Stimulated activated CD8-positive, alpha-beta memory T cell treated with anti-CD3 and anti-CD28 coated beads, Interleukin-15, amount 100 ng/mL, for 4 hours (primary cell): ENCODE results near the gene ATR.
"Not testable (repeated sequence)": the region's sequence is repeated elsewhere in the genome, so short reads cannot be mapped to it uniquely, and the experiment has no call there.

Source experiments
- DNase-seq, 2 donors: peaks; one replicate each; pipeline ENCODE4 v3.0.0-alpha.2; 2020; ENCODE audit warnings: low read depth in 2 of 2

Gene ATR

DNA sequence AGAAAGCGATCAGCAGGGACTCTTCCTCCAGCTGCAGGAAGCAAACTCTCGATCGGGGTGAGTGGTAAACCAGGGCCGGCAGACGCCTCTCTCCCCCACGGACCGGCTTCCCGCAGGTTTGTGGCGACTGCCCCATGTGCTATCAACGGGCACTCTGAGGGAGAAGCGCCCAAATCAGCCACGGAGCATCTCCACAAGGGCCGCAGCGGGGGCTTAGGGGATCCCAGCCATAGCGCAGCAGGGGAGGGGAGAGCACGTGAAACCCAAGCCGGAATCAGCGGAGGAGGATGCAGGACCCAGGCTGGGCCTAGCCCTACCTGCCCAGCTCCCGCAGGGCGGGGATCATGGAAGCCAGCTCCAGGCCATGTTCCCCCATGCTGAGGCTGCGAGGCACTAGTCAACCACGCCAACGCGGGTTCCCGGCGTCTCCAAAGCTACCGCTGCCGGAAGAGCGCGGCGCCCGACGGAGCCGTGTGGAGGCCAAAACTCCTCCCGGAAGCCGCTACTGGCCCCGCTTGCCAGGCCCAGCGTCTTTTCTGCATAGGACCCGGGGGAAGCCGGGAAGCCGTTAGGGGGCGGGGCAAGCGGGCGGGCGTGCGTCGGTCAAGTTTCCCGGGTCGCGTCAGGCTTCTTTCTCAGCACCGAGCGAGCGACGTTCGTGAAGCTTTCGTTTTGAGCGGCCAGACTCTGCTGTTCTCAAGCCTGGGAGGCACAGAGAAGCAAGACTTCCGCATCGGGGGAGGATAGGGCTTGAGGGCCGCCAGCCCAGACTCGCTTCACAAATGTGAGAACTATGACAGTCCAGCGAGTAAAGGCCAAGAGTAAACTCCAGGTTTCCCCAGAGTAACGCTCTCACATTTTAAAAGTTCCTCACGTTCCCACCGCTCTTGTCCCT, at the start of gene ATR:
TSS of gene ATR (minus strand) at position 405 of the 895 bp plus-strand sequence. CDS start at position 376, 29 bp downstream.
- DNase-seq: peak; percentile 90 to 92

DNA sequence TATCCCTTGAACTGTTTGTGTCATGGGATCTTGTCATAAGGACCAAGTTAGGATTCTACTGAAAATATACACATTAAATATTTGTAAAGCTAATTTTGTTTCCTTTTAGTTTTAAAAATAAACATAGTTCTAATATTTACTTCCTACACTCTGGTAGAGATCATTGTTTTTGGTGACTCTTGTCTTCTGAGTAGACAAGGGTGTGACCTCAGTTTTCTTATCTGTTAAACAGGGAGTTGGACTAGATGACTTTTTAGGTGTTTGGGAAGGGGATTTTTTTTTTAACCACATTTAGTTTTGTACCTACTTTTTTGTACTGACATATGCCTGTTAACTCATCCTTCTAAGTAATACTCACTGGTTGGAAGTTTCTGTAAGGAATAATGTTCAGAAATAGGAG, 48.4 kb upstream of the ATR start:
- no peak for DNase-seq

DNA sequence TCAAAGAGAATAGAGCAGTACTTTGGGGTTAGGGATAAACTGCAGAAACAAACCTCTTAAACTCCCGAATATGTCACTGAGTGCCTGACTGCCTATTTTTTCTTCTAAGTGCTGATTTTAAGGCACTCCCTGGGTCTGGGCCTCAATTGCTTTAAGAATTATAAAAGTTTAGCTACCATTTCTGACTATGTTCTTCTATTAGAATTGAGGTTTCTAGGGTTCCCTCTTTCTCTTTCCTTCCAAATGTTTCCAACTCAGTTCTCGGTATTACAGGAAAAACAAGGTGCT, 46.6 kb upstream of the ATR start:
- DNase-seq: no peak

DNA sequence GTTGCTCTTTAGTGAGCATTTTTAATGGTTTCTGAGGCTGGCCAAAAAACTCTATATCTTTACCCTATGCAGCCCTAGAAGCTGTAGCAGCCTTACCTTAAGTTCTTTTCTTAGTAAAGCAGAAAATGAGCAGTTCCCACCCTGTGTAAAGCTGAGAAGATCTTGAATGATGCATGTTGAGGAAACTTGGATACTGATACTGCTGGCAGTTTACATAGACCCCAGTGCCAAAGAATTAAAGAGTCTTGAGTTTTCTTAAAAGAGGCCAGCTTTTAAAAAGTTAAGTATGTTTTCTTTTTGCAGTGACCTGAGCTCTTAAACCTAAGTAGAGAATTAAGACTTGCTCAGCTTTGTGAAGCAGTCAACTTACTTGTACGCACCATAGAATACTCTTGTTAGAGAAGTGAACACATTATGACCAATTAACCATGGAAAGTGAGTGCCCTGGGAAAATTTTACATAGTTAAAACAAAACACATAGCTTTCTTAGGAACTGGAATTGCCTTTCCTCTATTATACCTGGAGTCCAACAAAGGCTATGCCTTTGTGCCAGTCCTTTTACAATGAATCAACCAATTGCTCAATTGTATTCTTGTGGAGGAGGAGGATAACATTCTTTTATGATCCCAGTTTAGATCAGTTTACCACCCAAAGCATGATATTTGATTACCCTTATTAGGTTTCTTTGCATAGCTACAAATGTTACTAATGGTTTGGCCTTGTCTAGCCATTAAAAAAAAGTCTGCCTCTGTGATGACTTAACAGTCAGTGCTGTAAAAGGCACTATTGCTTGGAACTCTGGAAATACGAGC, 46.0 kb upstream of the ATR start:
- no peak for DNase-seq

DNA sequence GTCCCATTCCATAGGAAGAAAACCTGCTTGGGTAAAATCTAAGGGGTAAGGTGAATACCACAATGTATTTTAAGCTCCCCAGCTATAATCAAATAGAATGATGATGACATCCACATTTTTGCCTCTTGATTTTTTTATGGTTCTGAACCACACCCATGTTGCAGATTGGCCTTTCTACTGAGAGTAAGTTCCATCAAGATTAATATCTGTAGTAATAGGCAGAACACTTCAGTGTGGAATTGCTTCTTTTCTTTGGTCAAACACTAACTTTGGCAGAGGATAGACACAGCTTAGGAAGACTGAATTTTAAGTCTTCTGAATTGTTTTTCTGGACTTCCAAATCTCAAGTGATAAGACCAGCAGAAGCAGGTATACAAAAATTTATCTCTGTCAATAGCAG, 44.7 kb upstream of the ATR start:
- DNase-seq: no peak

DNA sequence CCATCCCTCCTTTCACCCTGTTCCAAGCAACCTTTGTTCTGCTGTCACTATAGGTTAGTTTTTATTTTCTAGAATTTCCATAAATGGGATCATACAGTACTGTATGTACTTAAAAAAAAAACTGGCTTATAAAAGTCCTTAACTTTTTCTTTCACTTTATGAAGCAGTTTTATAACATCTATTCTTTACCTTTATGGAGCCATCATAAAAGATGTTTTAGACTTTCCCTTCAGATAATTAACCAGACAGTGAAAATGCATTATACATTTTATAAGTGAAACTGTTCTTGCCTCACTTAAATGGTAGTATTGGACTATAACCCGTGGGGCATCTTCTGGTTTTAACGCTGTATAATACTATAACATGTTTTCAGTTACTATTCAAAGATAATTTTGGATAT, 43.9 kb upstream of the ATR start:
- DNase-seq: no peak

DNA sequence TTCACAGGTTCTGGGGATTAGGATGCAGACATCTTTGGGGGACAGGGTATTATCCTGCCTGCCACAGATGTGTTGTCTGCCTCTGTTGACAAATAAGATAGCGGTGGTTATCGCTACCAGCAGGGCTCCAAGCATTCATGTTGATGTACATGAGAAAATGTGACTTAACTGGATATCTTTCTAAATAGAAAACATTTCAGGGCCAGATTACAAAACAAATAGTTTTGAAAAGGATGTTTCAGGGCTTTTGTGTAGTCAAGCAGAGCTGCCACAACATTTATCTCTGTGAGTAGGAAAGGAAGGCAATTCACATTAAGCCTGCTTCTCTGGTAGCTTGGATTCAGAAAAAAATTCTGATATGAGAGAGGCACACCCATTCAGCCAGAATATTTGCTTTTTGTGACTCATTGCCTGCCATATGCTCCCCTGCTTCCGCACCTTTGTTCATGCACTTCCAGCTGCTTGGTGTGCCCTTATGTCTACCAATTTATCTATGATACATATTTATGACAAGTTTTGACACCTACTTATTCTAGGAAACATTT, 40.5 kb upstream of the ATR start:
- no peak for DNase-seq

DNA sequence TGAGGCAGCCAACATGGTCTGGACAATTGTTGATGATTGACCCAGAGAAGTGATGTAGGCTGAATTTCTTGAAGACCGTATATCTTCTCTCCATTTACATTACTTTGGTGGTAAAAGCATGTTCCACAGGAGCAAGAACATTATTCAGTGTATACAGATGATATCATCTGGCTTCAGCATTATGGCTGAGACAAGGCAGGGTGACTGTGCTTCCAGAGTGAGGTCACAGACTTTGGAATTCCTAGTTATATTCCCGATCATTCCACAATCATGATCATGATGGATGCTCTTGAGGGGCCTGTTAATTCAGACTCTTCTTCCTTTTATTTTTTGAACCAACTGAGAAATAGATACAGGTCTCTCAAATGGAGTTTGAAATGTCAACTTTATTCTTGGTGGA, 36.6 kb upstream of the ATR start:
- no peak for DNase-seq

DNA sequence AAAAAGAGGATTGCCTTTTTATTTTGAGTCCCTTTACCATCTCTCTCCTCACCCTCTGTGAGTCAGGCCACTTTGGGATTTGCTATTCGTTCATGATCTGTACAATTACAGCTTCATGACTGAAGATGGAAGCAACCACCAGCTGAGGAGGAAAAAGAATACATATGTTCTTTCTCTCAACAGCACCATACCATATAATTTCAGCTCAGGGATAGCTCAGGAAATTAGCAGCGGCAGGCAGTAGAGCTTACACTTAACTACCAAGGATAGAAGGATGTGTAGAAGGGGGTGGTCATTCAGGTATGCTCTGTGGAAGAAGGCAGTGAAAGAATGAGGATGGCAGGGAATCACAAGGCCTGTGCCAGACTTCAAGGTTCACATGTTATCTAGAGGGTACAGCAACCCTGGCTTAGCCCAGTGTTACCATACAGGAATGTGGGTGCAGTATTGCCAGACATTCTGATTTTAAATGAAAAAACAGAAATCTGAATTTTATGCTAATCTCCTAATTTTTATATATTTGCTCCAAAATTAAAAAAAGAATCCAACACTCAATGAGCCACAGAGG, 35.6 kb upstream of the ATR start:
- DNase-seq: no peak

DNA sequence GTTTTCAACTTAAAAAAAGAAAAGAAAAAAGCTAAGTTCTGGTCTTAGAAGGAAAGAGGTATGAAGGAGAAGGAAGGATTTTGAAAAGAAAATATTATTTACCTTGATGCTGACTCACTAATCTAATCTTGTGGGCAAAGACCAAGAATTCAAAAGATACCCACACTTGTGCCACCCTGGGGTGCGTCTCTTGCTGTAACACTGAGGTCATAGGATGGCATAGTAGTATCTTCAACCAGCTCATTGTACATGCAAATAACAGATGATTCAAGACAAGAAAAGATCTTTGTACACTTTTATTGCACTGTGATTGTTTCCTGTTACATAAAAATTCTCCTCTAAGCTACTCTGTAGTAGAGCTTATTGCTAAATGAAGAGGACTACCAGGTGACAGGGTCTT, 35.0 kb upstream of the ATR start:
- no peak for DNase-seq

DNA sequence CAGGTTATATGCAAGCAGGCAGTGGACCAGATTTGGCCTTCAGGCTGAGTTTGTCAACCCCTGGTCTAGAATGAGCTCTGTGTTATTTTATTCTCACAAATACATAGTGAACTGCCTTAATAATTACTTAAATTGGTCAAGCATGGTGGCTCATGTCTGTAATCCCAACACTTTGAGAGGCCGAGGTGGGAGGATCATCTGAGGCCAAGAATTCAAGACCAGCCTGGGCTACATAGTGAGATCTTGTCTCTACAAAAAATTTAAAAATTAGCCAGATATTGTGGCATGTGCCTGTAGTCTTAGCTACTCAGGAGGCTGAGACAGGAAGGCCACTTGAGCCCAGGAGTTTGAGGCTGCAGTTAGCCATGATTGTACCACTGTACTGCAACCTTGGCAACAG, 32.7 kb upstream of the ATR start:
- no peak for DNase-seq

DNA sequence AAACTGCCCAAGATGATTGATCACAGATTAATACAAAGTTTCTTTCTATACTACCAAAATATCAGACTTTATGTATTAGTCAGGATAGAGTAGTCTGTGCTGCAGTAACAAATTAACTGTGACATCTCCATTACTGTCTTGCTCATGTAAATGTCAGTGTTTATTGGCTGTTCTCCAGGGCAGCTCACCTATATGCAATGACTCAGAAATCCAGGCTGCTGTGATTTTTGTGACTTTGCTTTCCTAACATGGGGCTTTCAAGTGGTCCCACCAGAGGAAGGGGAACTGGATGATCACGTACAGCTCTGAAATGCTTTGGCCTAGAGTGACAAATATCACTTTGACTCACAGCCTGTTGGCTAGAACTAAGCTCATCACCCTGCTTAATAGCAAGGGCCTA, 30.6 kb upstream of the ATR start:
- no peak for DNase-seq

DNA sequence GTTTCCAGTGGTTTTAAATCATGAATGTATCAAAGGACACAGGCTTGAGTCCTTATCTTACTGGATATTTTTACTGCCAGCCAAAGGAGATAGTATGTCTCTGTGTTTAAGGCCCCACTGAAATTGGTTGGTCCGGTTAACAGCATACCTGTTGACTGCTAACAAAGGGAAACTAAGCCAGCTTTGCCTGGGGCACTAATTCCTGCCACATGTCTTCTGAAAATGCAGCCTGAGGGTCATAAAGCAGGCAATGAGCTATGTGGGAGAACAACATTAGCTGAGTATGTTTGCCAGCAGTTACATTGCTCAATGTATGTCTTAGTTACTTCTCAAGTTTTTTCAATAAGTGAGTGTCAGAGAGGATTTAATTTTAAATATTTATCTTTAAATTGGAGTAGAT, 30.1 kb upstream of the ATR start:
- no peak for DNase-seq

DNA sequence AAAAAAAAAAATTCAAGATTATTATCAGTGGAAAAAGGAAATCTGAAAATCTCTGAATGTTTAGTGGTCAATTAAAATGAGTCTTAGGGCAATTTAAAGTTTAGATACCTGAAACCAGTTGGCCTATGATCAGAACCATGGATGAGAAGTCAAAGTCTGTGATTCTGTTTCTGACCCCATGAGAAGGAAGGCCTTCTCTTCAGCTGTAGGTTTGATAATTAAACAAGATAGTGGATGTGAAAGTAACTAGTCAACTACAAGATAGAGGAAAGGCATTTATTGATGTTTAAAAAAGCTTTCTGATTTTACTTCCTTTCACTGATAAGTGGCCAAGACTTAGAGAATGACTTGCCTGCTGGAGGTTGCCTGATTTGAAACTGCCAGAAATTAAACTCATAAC, 26.4 kb upstream of the ATR start:
- no peak for DNase-seq

DNA sequence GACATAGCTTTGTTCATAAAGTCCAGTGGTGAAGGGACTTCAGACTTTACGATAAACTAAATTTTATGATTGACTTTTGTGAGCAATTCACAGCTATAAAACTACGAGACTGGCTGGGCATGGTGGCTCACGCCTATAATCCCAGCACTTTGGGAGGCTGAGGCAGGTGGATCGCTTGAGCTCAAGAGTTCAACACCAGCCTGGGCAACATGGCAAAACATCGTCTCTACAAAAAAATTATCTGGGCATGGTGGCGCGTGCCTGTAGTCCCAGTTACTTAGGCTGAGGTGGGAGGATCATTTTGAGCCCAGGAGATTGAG, 24.8 kb upstream of the ATR start:
- not testable (repeated sequence) for DNase-seq

DNA sequence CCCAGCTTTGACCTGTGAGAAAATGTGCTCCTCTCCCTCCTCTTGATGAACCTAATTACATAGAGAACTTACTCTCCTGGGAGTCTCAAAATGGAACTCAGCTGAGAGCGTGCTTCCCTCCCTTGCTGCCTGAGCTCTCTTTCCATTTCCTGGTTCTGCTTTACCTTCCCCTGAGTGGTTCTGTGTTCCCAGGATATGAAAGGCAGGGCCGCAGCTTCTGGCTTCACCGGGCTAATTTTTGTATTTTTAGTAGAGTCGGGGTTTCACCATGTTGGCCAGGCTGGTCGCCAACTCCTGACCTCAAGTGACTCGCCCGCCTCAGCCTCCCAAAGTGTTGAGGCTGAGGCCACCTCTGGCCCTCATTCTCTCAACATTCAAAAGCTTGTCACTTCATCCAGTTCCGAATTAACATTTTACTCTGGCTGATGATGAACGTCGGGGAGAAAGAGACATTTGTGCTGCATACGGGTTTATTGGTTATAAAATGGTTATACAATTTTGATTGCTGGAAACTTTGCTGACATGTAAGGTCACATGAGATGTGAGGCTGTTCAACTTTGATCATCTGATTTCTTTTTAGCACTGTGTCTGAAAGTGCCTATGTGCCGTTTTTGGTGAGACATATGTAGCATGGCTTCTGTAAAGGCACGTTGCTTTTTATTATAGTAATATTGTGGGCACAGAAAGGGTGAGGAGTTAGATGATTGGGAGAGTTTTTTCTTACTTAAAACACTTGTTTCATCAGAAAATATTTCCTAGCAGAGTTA, 24.3 kb upstream of the ATR start:
- no peak for DNase-seq

DNA sequence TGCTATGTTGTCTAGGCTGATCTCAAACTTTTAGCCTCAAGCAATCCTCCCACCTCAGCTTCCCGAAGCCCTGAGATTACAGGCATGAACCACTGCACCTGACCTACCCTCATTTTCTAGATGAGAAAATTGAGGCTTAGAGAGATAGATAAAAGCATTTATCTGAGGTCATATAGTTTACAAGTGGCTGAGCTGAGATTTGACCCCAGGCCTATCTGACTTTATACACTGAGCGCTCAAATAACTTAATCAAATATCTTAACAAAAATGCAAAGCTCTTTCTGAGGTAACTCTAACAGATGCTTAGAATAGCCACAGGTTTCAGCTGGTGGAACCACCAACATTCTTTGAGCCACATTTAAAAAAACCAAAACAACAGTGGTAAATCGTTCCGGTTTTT, 23.2 kb upstream of the ATR start:
- DNase-seq: no peak

DNA sequence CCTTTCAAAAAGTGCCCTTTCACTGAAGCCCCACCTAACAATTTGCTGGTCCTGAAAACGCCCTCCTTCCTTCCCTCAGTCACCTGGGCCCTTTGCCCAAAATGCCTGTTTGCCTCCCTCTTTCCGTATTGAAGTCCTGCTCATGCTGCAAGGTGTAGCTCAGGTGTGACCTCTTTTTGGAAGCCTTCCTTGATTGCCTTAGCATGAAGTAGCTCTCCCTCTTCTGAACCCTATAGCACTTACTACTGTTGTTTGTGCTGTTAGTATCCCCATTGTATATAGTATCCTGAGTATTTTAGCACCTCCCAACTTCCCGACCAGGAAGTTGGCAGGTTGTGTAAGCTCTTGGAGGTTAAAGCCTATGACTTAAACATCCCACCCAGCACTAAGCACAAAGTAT, 19.4 kb upstream of the ATR start:
- DNase-seq: no peak

DNA sequence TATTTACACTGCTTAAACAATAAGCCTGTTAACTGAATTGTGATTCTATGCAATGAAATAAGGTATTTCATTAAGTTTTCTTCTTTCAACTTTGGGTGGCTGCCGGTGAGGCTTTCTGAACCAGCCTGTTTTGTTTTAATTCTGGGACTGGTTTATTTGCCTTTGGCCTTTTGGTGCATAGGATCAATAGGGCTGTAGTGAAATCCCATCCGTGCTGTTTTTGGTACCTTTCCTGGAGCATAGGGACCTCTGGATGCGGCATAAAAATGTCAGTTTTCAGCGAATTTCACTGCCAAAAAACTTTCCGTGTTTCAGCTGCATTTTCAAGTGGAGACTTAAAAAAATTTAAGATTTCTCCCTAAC, 18.2 kb upstream of the ATR start:
- DNase-seq: no peak

DNA sequence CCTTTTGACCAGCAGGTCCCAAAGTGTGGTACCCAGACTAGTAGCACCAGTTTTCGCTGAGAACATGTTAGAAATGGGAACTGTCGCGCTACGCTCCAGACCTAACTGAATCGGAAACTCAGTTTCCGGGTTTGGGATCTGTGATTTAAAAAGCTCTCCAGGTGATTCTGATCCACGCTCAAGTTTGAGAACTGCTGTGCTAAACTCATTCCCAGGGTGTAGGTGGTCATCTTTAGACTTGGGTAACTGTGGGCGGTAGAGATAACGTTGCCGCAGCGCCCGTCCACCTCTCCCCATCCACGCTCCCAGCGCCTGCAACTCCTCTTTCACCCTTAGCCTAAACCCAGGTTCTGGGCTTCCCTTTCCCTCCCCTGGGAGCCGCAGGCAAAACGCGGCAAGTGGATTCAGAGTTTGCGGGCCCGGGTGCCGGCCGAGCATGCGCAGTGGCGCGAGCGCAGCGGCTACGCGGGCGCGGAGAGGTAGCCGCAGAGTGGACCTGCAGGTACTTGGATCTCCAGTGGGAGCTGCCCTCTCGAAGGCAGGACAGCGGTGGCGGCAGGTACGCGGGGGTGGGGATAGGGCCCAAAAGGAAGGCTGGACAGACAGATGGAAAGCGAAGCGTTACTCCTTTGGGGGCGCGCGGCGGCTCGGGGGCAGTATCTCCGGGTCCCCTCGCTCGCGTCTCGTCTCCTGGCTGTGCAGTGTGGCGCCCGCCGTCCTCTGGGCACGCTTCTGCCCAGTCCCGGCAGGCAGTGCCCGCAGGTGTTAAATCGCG, 17.6 kb upstream of the ATR start, which contains the start of gene PLS1:
TSS of gene PLS1 (plus strand) at position 443 of the 775 bp plus-strand sequence. CDS start 67,845 bp downstream, outside the sequence.
- peak; percentile 65 to 76 for DNase-seq

DNA sequence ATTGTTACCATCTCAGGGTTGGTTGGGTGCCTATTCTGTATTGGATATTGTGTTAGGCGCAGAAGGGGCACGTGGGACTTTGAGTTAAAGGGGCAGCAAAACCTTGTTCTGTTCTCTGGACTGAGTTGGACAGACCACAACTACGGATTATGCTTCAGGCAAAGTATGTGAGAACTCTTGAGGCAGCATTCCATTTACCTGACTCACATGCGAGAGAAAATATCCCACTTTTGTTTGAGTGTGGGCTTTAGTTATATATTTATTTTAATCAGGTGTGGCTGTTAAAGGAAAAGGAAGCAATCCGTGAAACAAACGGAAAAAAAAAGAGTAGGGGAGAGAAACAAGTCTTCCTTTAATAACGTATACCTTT, 17.0 kb upstream of the ATR start:
- DNase-seq: no peak
